ENCODE results near the gene ZBTB32.

Gene ZBTB32

GRCh38 chr19:35751839-35752745 lies 47.7 kb downstream of the ZBTB32 start:
- no peak for DNase-seq (ENCODE audit: low read depth in 2 of 2, low spot score in 1 of 2)

GRCh38 chr19:35752746-35753350 lies 48.5 kb downstream of the ZBTB32 start:
- DNase-seq (ENCODE audit: low read depth in 2 of 2, low spot score in 1 of 2) = no peak

GRCh38 chr19:35753634-35754369 lies 49.4 kb downstream of the ZBTB32 start:
- DNase-seq (ENCODE audit: low read depth in 2 of 2, low spot score in 1 of 2) = no peak

GRCh38 chr19:35754370-35755130 lies 50.2 kb downstream of the ZBTB32 start:
- no peak for DNase-seq (ENCODE audit: low read depth in 2 of 2, low spot score in 1 of 2)

- no peak for DNase-seq (ENCODE audit: low read depth in 2 of 2, low spot score in 1 of 2)
Observed at GRCh38 chr19:35755131-35755549, 50.8 kb downstream of the ZBTB32 start.

- peak in 1 of 2 donors; percentile 41 for DNase-seq (ENCODE audit: low read depth in 2 of 2, low spot score in 1 of 2)
Observed at GRCh38 chr19:35755550-35756376, 51.4 kb downstream of the ZBTB32 start.

- no peak for DNase-seq (ENCODE audit: low read depth in 2 of 2, low spot score in 1 of 2)
Observed at GRCh38 chr19:35756377-35757230, 52.2 kb downstream of the ZBTB32 start, which contains the start of gene HSPB6. TSS of gene HSPB6 (minus strand) at chr19:35757029. CDS start at chr19:35757008, 21 bp downstream.

GRCh38 chr19:35757231-35757748 lies 52.9 kb downstream of the ZBTB32 start:
- DNase-seq (ENCODE audit: low read depth in 2 of 2, low spot score in 1 of 2) = no peak

- DNase-seq (ENCODE audit: low read depth in 2 of 2, low spot score in 1 of 2) = peak; percentile 96 to 97
Observed at GRCh38 chr19:35757749-35758608, 53.6 kb downstream of the ZBTB32 start, which contains the start of gene PROSER3. TSS of gene PROSER3 (plus strand) at chr19:35758176. CDS start at chr19:35758216, 40 bp downstream.

GRCh38 chr19:35759697-35760096 lies 55.3 kb downstream of the ZBTB32 start:
- no peak for DNase-seq (ENCODE audit: low read depth in 2 of 2, low spot score in 1 of 2)

- no peak for DNase-seq (ENCODE audit: low read depth in 2 of 2, low spot score in 1 of 2)
Observed at GRCh38 chr19:35760711-35761349, 56.5 kb downstream of the ZBTB32 start.

GRCh38 chr19:35764432-35765315 lies 60.3 kb downstream of the ZBTB32 start:
- no peak for DNase-seq (ENCODE audit: low read depth in 2 of 2, low spot score in 1 of 2)

All from stimulated activated CD8-positive, alpha-beta memory T cell treated with anti-CD3 and anti-CD28 coated beads, Interleukin-4, amount 100 ng/mL, for 4 hours (primary cell).